HepG2 (cell line): ENCODE data around the gene EBF4. TPM values are rescaled to one million over a fixed set of nuclear protein-coding genes. Genes with fewer than 3 reads are reported as not detected.
A peak's percentile ranks its signal among the peaks of the same experiment; 100 is the strongest.

Experiments
- ATM ChIP-seq: fragments of 450-650 bp; IDR thresholded peaks from 2 replicates; pipeline ENCODE4 v1.7.1; 2017; ENCODE audit warnings: mild to moderate bottlenecking, borderline replicate concordance
- BCL6 ChIP-seq: IDR thresholded peaks from 2 replicates; pipeline ENCODE4 v1.6.1; 2016; ENCODE audit warnings: missing genetic modification reagents, missing compliant biosample characterization
- DMTF1 ChIP-seq: sonication (generic); formaldehyde crosslinking; IDR thresholded peaks from 2 replicates; pipeline ENCODE4 v1.4.0; 2020; ENCODE audit warnings: mild to moderate bottlenecking, missing genetic modification reagents
- KAT2B ChIP-seq: fragments of 150-350 bp; IDR thresholded peaks from 2 replicates; pipeline ENCODE4 v1.6.1; 2014; ENCODE audit warnings: low read depth, low read length, borderline replicate concordance
- KLF15 ChIP-seq: sonication (generic); formaldehyde crosslinking; IDR thresholded peaks from 2 replicates; pipeline ENCODE4 v1.8.1; 2023; ENCODE audit warnings: borderline replicate concordance, mild to moderate bottlenecking, inconsistent platforms, missing genetic modification reagents, mixed read lengths
- MAFK ChIP-seq, 2 experiments: IDR thresholded peaks in 1 of 2; conservative IDR thresholded peaks in 1 of 2; 2 replicates each; pipeline ENCODE4 v1.6.1; 2011; ENCODE audit warnings: improper control_type of control experiment in 2 of 2, low read length in 2 of 2
- PLRG1 ChIP-seq: fragments of 450-650 bp; conservative IDR thresholded peaks from 2 replicates; pipeline ENCODE4 v1.6.1; 2016
- SMARCE1 ChIP-seq: fragments of 450-650 bp; IDR thresholded peaks from 2 replicates; pipeline ENCODE4 v1.6.1; 2017; ENCODE audit warnings: borderline replicate concordance
- TBL1XR1 ChIP-seq: fragments of 150-350 bp; IDR thresholded peaks from 2 replicates; pipeline ENCODE4 v1.6.1; 2014; ENCODE audit warnings: borderline replicate concordance, low read length; ENCODE audit not compliant: partially characterized antibody
- ZFP90 ChIP-seq: sonication (generic); formaldehyde crosslinking; IDR thresholded peaks from 2 replicates; pipeline ENCODE4 v1.8.0; 2022; ENCODE audit warnings: missing genetic modification reagents, mild to moderate bottlenecking, inconsistent platforms, borderline replicate concordance
- ZNF12 ChIP-seq: sonication (generic); formaldehyde crosslinking; IDR thresholded peaks from 2 replicates; pipeline ENCODE4 v1.5.0; 2020; ENCODE audit warnings: missing genetic modification reagents
- ZNF18 ChIP-seq: sonication (generic); formaldehyde crosslinking; IDR thresholded peaks from 2 replicates; pipeline ENCODE4 v1.8.0; 2022; ENCODE audit warnings: mild to moderate bottlenecking, missing genetic modification reagents; ENCODE audit not compliant: insufficient replicate concordance
- ZNF260 ChIP-seq: sonication (generic); formaldehyde crosslinking; IDR thresholded peaks from 2 replicates; pipeline ENCODE4 v1.4.0; 2020; ENCODE audit warnings: missing genetic modification reagents, low read depth, mild to moderate bottlenecking, borderline replicate concordance
- ZNF503 ChIP-seq: sonication (generic); formaldehyde crosslinking; IDR thresholded peaks from 2 replicates; pipeline ENCODE4 v1.4.0; 2020; ENCODE audit warnings: missing genetic modification reagents
- ZNF576 ChIP-seq: sonication (generic); formaldehyde crosslinking; IDR thresholded peaks from 2 replicates; pipeline ENCODE4 v1.4.0; 2020; ENCODE audit warnings: mild to moderate bottlenecking, missing genetic modification reagents
- ZNF589 ChIP-seq: sonication (generic); formaldehyde crosslinking; conservative IDR thresholded peaks from 2 replicates; pipeline ENCODE4 v1.8.0; 2022; ENCODE audit warnings: mild to moderate bottlenecking, moderate library complexity, missing genetic modification reagents
- ZNF605 ChIP-seq: sonication (generic); formaldehyde crosslinking; IDR thresholded peaks from 2 replicates; pipeline ENCODE4 v1.8.0; 2022; ENCODE audit warnings: mild to moderate bottlenecking, missing genetic modification reagents
- ZNF614 ChIP-seq: IDR thresholded peaks from 2 replicates; pipeline ENCODE4 v1.6.1; 2018; ENCODE audit warnings: missing biosample characterization, missing genetic modification reagents, inconsistent platforms, borderline replicate concordance
- ZNF660 ChIP-seq: sonication (generic); formaldehyde crosslinking; IDR thresholded peaks from 2 replicates; pipeline ENCODE4 v1.5.1; 2020; ENCODE audit warnings: mild to moderate bottlenecking, low read depth, missing genetic modification reagents, borderline replicate concordance
- ZNF672 ChIP-seq: sonication (generic); formaldehyde crosslinking; IDR thresholded peaks from 2 replicates; pipeline ENCODE4 v1.8.1; 2022; ENCODE audit warnings: missing genetic modification reagents
- ZNF678 ChIP-seq: sonication (generic); formaldehyde crosslinking; IDR thresholded peaks from 2 replicates; pipeline ENCODE4 v1.4.0; 2020; ENCODE audit warnings: mild to moderate bottlenecking, missing genetic modification reagents
- ZNF761 ChIP-seq: sonication (generic); formaldehyde crosslinking; conservative IDR thresholded peaks from 2 replicates; pipeline ENCODE4 v1.4.0; 2020; ENCODE audit warnings: mild to moderate bottlenecking, missing genetic modification reagents
- ZSCAN25 ChIP-seq: sonication (generic); formaldehyde crosslinking; IDR thresholded peaks from 2 replicates; pipeline ENCODE4 v1.8.0; 2022; ENCODE audit warnings: mild to moderate bottlenecking, missing genetic modification reagents
- polyA plus RNA-seq, 8 experiments: library from polyadenylated mRNA; depleted of rRNA in 3 of 8; stranded (reverse) in 7 of 8; unstranded in 1 of 8; fragments of >200 nt; fragmentation: Illumina TruSeq in 4 of 8; extraction: Trizol in 4 of 8; gene quantifications; 2 replicates each; pipeline versions ENCODE4 v1.2.1 to v1.2.3, GENCODE V29; 2011 to 2016; ENCODE audit warnings: low read depth in 4 of 8, missing spikeins in 1 of 8, mixed read lengths in 1 of 8; ENCODE audit not compliant: insufficient read depth in 1 of 8
- total RNA-seq, 5 experiments: library from RNA; depleted of rRNA; stranded (reverse); fragments of >200 nt; fragmentation: Illumina TruSeq; extraction: Trizol; gene quantifications; 2 replicates each; pipeline ENCODE4 v1.2.3, GENCODE V29; 2016; ENCODE audit warnings: low read depth in 1 of 5

The EBF4 gene
- total and polyA plus RNA-seq, 2 of the 13 experiments (the other 11 are each of a cell fraction or from before 2014, with no cell fraction given) = 0.84 to 2.2 TPM

GRCh38 chr20:2651772-2652723, 40.5 kb upstream of the EBF4 start, which contains the start of gene NOP56 (continued):
- no peak for TF ChIP-seq PLRG1
- TF ChIP-seq DMTF1 (CRISPR knock-in tag) = peak; percentile 27; the same call in 1 of the 2 replicates
- TF ChIP-seq SMARCE1 = no peak
- peak; percentile 99 for TF ChIP-seq ZNF678 (CRISPR knock-in tag)
- TF ChIP-seq ZNF576 = peak; percentile 75; the same call in 1 of the 2 replicates
- TF ChIP-seq KAT2B = no peak
- TF ChIP-seq ZNF614 (CRISPR knock-in tag) = 0 out of 2 replicates have a peak, but pooled peaks have one; percentile 58
- peak; percentile 22 for TF ChIP-seq ZNF503
- TF ChIP-seq ZNF589 (CRISPR knock-in tag) = peak; percentile 90; the same call in 1 of the 2 replicates
- TF ChIP-seq KLF15 (CRISPR knock-in tag) = peak; percentile 96; the same call in 1 of the 2 replicates
- TF ChIP-seq ZNF18 (CRISPR knock-in tag) = peak; percentile 96
- TF ChIP-seq ZNF605 (CRISPR knock-in tag) = peak; percentile 65
- TF ChIP-seq ZNF260 (CRISPR knock-in tag) = no peak
- TF ChIP-seq ZNF672 (CRISPR knock-in tag) = peak; percentile 93; the same call in 1 of the 2 replicates
- TF ChIP-seq TBL1XR1 = peak; percentile 57
- TF ChIP-seq ATM = no peak
- TF ChIP-seq ZSCAN25 (CRISPR knock-in tag) = peak; percentile 29; the same call in 1 of the 2 replicates
- TF ChIP-seq BCL6 (CRISPR knock-in tag) = peak; percentile 26; the same call in 1 of the 2 replicates
- TF ChIP-seq ZFP90 (CRISPR knock-in tag) = no peak
- TF ChIP-seq ZNF12 = peak; percentile 9; the same call in 1 of the 2 replicates
- no peak for TF ChIP-seq ZNF660 (CRISPR knock-in tag)
- no peak for TF ChIP-seq MAFK (conservative IDR thresholded peaks at IDR 0.05 in 1 of 2, IDR thresholded peaks at IDR 0.05 in 1 of 2; ENCODE audit: low read length in 2 of 2)
- TF ChIP-seq ZNF761 = peak; percentile 98; the same call in 1 of the 2 replicates
